Hippocampal formation (tissue), 2 donors: Measurements from ENCODE around the gene VEGFA.
A peak's percentile ranks its signal among the peaks of the same experiment; 100 is the strongest.

Experiments
- DNase-seq, 2 donors: peaks; one replicate each; lab custom pipeline; 2025; lab: John Stamatoyannopoulos, UW

The VEGFA gene

GRCh38 chr6:43772681-43773049 lies 2.7 kb downstream of the VEGFA start:
- peak in 1 of 2 donors; percentile 7 for DNase-seq

- DNase-seq: no peak
Observed at GRCh38 chr6:43773050-43773979, 3.3 kb downstream of the VEGFA start.

GRCh38 chr6:43773980-43774775 lies 4.2 kb downstream of the VEGFA start:
- no peak for DNase-seq

- DNase-seq: peak in 1 of 2 donors; percentile 23
Observed at GRCh38 chr6:43774776-43775534, 4.9 kb downstream of the VEGFA start.

- no peak for DNase-seq
Observed at GRCh38 chr6:43775535-43775885, 5.5 kb downstream of the VEGFA start.

GRCh38 chr6:43776115-43776798 lies 6.2 kb downstream of the VEGFA start:
- DNase-seq: no peak

GRCh38 chr6:43776799-43777776 lies 7.1 kb downstream of the VEGFA start:
- DNase-seq: no peak

GRCh38 chr6:43778131-43778855 lies 8.3 kb downstream of the VEGFA start:
- no peak for DNase-seq

- DNase-seq: no peak
Observed at GRCh38 chr6:43778976-43779851, 9.2 kb downstream of the VEGFA start.

GRCh38 chr6:43779852-43780236 lies 9.8 kb downstream of the VEGFA start:
- DNase-seq: no peak

- no peak for DNase-seq
Observed at GRCh38 chr6:43780293-43780692, 10.3 kb downstream of the VEGFA start.

- DNase-seq: no peak
Observed at GRCh38 chr6:43780941-43781928, 11.2 kb downstream of the VEGFA start.

GRCh38 chr6:43781941-43782704 lies 12.1 kb downstream of the VEGFA start:
- no peak for DNase-seq

GRCh38 chr6:43782764-43783513 lies 12.9 kb downstream of the VEGFA start:
- DNase-seq: no peak

- DNase-seq: no peak
Observed at GRCh38 chr6:43784049-43784855, 14.2 kb downstream of the VEGFA start.
